ENCODE results near the gene ATP1A3. TPM values are rescaled to one million over a fixed set of nuclear protein-coding genes. Genes with fewer than 3 reads are reported as not detected.

The ATP1A3 gene
- total RNA-seq, 2 donors from 2014 or later = 2.2 to 4.9 TPM

DNA sequence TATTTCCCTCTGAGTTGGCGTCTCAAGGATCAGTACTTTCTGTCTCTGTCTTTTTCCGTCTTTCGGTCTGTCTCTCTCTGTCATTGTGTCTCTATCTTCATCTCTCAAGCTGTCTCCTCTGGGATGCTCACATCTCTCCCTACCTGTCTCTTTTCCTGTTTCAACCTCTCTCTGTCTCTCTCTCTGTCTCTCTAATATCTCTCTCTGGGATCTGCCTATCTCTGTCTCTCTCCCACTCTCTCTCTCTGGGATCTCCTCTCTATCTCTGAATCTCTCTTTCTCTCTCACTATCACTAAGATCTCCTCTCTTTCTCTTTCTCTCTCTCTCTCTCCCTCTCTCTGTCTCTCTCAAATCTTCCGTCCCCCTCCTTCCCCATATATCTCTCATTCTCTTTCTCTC is 4.0 kb downstream of the ATP1A3 start:
- H3K36me3 Mint-ChIP-seq (ENCODE audit: low read depth) = peaks cover 9% of the 10 kb centered on the region
- ATAC-seq (no peak), DNase-seq (no peak)
- peaks cover 11% of the 10 kb centered on the region for H3K4me1 Mint-ChIP-seq
- no peak overlapping the region for H3K4me3 Mint-ChIP-seq
- no peak overlapping the region for H3K27ac Mint-ChIP-seq
- H3K9me3 ChIP-seq (ENCODE audit: control insufficient read depth, low read length, poor library complexity, severe bottlenecking) = no peaks in the 10 kb centered on the region
- H3K27me3 Mint-ChIP-seq = peaks cover 4% of the 10 kb centered on the region

DNA sequence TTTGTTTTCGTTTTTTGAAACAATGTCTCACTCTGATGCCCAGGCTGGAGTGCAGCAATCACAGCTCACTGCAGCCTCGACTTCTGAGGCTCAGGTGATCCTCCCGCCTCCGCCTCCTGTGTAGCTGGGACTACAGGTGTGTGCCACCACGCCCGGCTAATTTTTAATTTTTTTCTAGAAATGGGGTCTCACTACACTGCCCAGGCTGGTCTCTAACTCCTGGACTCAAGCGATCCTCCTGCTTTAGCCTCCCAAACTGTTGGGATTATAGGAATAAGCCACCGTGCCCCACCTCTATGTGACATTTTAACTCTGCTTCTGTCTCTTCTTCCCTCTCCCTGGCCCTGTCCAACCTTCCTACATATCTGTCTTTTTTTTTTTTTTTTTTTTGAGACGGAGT is 5.1 kb downstream of the ATP1A3 start:
- Mint-ChIP-seq H3K4me1 (peaks cover 9% of the 10 kb centered on the region), H3K27ac (no peak overlapping the region), H3K4me3 (no peak overlapping the region), H3K27me3 (no peaks in the 10 kb centered on the region), H3K36me3 (ENCODE audit: low read depth) (peaks cover 6% of the 10 kb centered on the region)
- ATAC-seq = no peak
- DNase-seq = no peak
- no peaks in the 10 kb centered on the region for H3K9me3 ChIP-seq (ENCODE audit: control insufficient read depth, low read length, poor library complexity, severe bottlenecking)

DNA sequence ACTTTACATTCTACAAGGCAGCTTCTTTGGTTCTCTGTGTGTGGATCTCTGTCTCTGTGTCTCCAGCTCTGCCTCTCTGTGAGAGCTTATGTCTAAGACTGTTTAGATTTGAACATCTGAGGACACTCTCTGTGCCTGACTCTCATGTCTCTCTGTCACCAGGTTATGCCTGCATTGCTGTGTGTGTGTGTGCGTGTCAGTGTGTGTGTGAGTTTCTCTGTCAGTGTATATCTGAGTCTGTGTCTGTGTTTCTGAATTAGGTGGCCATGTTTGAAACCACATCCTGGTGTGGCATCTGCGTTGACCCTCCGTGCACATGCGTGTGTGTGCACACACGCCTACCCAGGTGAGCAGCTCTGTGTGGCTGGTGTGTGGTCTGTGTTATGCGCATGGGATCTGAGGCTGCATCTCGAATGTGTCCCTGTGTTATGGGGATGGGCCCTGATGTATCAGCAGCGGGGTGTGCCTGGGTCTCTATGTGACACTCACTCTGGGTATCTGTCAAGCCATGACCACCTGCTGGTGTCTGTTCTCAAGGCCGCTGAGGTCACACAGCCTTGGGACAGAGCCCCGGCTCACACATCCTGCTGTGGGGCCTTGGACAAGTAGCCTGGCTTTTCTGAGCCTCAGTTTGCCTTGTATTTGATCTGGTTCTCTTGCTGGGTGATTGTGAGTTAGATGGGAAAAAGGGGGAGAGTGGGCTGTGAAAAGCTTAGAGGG is 6.7 kb downstream of the ATP1A3 start:
- no peak overlapping the region for H3K27ac Mint-ChIP-seq
- no peaks in the 10 kb centered on the region for H3K4me1 Mint-ChIP-seq
- peaks cover 3% of the 10 kb centered on the region for H3K36me3 Mint-ChIP-seq (ENCODE audit: low read depth)
- no peak overlapping the region for H3K4me3 Mint-ChIP-seq
- ATAC-seq (no peak), DNase-seq (no peak)
- H3K27me3 Mint-ChIP-seq = no peaks in the 10 kb centered on the region
- no peaks in the 10 kb centered on the region for H3K9me3 ChIP-seq (ENCODE audit: control insufficient read depth, low read length, poor library complexity, severe bottlenecking)

DNA sequence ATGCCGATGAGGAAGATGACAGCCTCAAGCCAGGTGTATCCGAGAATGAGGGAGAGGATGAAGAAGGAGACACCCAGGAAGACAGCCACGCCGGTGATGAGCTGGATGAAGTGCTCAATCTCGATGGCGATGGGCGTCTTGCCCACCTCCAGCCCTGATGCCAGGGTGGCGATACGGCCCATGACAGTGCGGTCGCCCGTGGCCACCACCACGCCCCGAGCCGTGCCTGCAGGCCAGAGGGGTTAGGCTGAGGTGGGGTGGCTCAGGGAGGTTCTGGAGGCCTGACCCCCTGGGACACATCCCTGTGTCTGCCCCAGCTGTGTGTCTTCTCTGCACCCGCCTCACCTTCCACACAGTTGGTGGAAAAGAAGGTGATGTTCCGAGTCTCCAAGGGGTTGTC is 9.1 kb downstream of the ATP1A3 start:
- H3K27me3 Mint-ChIP-seq = no peaks in the 10 kb centered on the region
- H3K27ac Mint-ChIP-seq = no peak overlapping the region
- H3K4me3 Mint-ChIP-seq = no peak overlapping the region
- no peaks in the 10 kb centered on the region for H3K9me3 ChIP-seq (ENCODE audit: control insufficient read depth, low read length, poor library complexity, severe bottlenecking)
- peaks cover 3% of the 10 kb centered on the region for H3K36me3 Mint-ChIP-seq (ENCODE audit: low read depth)
- DNase-seq = no peak
- ATAC-seq = no peak
- peaks cover 1% of the 10 kb centered on the region for H3K4me1 Mint-ChIP-seq

DNA sequence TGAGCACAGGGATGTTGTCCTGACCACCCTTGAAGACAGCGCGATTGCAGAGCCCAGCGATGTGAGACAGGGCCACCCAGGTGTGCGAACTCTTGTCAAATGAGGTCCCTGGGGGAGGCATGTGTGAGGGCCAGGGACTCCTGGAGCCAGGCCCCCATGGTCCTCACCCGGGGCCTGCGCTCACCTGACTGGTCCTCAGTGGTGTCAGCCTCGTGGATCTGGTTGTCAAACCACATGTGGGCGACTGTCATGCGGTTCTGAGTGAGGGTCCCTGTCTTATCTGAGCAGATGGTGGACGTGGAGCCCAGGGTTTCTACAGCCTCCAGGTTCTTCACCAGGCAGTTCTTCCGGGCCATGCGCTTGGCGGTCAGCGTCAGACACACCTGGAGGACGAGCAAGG is 12.3 kb downstream of the ATP1A3 start:
- H3K4me3 Mint-ChIP-seq = no peak overlapping the region
- no peaks in the 10 kb centered on the region for H3K27me3 Mint-ChIP-seq
- no peak overlapping the region for H3K27ac Mint-ChIP-seq
- ATAC-seq (no peak), DNase-seq (no peak)
- peaks cover 2% of the 10 kb centered on the region for H3K36me3 Mint-ChIP-seq (ENCODE audit: low read depth)
- peaks cover 3% of the 10 kb centered on the region for H3K4me1 Mint-ChIP-seq
- no peaks in the 10 kb centered on the region for H3K9me3 ChIP-seq (ENCODE audit: control insufficient read depth, low read length, poor library complexity, severe bottlenecking)

DNA sequence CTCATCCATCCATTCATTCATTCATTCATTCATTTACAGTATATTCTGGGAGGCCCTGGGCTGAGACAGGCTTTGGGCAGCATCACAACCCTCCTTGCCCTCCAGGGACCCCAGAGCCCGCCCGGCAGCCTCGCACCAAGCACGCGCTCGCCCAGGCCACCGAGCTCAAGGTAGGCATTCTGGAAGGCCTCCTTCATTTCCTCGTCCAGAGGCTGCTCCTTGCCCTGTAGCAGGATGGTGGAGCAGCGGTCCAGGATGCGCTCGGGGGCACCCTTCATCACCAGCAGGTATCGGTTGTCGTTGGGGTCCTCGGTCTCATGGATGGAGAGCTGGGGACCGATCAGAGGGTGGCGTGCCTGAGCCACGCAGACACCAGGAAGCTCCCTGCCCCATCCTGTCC is 15.6 kb downstream of the ATP1A3 start:
- H3K4me1 Mint-ChIP-seq = peaks cover 3% of the 10 kb centered on the region

DNA sequence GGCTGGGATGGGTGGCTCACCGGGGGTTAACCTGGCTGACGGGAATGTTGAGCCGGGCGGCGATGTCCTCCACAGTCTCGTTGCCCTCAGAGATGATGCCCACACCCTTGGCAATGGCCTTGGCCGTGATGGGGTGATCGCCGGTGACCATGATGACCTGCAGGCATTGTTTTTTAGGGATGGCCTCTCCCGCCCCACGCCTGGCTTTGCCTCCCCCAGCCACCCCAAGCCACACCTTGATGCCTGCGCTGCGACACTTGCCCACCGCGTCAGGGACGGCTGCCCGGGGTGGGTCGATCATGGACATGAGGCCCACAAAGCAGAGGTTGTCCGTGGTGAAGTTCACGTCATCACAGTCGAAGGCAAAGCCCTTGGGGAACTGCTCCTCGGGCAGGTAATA is 16.1 kb downstream of the ATP1A3 start:
- Mint-ChIP-seq H3K27me3 (no peaks in the 10 kb centered on the region), H3K36me3 (ENCODE audit: low read depth) (peaks cover 2% of the 10 kb centered on the region), H3K27ac (no peak overlapping the region), H3K4me1 (peaks cover 3% of the 10 kb centered on the region), H3K4me3 (no peak overlapping the region)
- ATAC-seq = no peak
- DNase-seq = no peak
- H3K9me3 ChIP-seq (ENCODE audit: control insufficient read depth, low read length, poor library complexity, severe bottlenecking) = no peaks in the 10 kb centered on the region

More for the DNA sequence above, 15.6 kb downstream of the ATP1A3 start:
- no peak for DNase-seq
- Mint-ChIP-seq H3K4me3 (no peak overlapping the region), H3K27ac (no peak overlapping the region), H3K27me3 (no peaks in the 10 kb centered on the region), H3K36me3 (ENCODE audit: low read depth) (peaks cover 2% of the 10 kb centered on the region)
- ATAC-seq = no peak
- no peaks in the 10 kb centered on the region for H3K9me3 ChIP-seq (ENCODE audit: control insufficient read depth, low read length, poor library complexity, severe bottlenecking)

DNA sequence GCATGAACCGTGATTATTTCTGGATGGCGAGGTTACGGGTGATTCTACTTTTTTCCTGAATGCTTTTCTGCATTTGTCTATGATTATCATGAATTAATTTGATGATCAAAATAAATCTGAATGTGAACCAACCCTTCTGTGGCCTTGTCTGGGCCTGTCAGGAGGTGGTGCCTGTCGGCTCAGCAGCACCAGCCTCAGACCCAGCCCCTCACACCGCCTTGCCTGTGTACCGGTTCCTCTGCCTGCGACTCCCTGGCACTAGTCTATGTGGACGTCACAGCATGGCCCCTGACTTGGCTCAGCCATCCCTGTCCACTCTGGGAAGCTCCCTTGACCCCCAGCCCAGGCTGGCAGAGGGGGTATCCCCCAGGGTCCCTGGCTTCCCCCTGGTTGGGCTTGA is 19.4 kb downstream of the ATP1A3 start:
- H3K4me3 Mint-ChIP-seq = no peak overlapping the region

DNA sequence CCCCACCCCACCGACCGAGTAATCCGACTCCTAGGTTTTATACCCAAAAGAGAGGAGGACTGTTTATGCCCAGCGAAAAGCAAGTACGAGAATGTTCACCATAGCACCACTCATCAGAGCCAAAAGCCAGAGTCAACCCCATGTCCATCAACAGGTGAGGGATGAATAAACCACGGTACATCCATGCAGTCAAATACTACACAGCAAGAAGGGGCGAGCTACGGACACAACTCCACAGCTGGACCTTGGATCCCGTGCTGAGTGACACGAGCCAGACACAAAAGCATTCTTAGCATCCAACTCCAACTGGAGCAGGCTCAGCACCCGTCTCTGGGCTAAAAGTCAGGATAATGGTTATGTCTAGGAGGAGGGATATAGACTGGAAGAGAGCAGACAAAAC is 22.7 kb downstream of the ATP1A3 start:
- no peaks in the 10 kb centered on the region for H3K9me3 ChIP-seq (ENCODE audit: control insufficient read depth, low read length, poor library complexity, severe bottlenecking)
- peaks cover 2% of the 10 kb centered on the region for H3K36me3 Mint-ChIP-seq (ENCODE audit: low read depth)
- H3K4me1 Mint-ChIP-seq = peaks cover 8% of the 10 kb centered on the region
- DNase-seq (no peak), ATAC-seq (no peak)
- H3K4me3 Mint-ChIP-seq = no peak overlapping the region
- H3K27ac Mint-ChIP-seq = no peak overlapping the region
- peaks cover 6% of the 10 kb centered on the region for H3K27me3 Mint-ChIP-seq

More for the DNA sequence above, 19.4 kb downstream of the ATP1A3 start:
- no peaks in the 10 kb centered on the region for H3K27me3 Mint-ChIP-seq
- H3K4me1 Mint-ChIP-seq = no peaks in the 10 kb centered on the region
- peaks cover 2% of the 10 kb centered on the region for H3K36me3 Mint-ChIP-seq (ENCODE audit: low read depth)
- H3K27ac Mint-ChIP-seq = no peak overlapping the region
- H3K9me3 ChIP-seq (ENCODE audit: control insufficient read depth, low read length, poor library complexity, severe bottlenecking) = no peaks in the 10 kb centered on the region
- DNase-seq (no peak), ATAC-seq (no peak)

DNA sequence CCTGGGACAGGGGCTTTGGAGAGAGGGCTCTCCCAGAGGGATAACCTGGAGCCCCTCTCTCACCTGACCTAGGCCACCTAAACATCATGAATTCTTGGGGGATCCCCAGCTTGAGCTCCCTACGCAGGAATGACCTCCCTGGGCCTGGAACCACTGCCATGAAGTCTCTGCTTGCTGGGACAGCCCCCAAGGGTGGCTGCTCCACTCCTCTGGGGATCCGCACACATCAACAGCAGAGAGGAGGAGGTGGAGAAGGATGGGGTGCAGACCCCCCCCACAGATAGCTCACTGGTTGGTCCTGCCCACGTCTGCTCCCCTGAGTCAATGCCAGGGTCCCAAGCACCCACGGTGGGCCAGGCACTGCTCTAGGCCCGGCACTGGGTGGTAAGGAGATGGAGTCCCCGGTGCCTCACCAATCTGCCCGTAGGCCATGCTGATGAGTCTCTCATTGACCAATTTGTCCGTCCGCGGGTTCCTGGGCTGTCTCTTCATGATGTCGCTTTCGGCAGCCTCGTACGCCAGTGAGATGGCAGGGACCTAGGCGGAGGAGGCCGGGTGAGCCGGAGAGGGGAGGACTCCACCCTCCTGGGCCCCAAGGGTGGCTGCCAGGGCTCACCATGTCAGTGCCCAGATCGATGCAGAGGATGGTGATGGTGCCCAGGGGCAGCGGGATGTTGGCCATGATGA is 24.1 kb downstream of the ATP1A3 start:
- Mint-ChIP-seq H3K4me1 (peaks cover 9% of the 10 kb centered on the region), H3K27me3 (peaks cover 10% of the 10 kb centered on the region), H3K27ac (no peak overlapping the region), H3K36me3 (ENCODE audit: low read depth) (peaks cover 2% of the 10 kb centered on the region), H3K4me3 (no peak overlapping the region)
- no peak for DNase-seq
- no peaks in the 10 kb centered on the region for H3K9me3 ChIP-seq (ENCODE audit: control insufficient read depth, low read length, poor library complexity, severe bottlenecking)
- ATAC-seq = no peak

DNA sequence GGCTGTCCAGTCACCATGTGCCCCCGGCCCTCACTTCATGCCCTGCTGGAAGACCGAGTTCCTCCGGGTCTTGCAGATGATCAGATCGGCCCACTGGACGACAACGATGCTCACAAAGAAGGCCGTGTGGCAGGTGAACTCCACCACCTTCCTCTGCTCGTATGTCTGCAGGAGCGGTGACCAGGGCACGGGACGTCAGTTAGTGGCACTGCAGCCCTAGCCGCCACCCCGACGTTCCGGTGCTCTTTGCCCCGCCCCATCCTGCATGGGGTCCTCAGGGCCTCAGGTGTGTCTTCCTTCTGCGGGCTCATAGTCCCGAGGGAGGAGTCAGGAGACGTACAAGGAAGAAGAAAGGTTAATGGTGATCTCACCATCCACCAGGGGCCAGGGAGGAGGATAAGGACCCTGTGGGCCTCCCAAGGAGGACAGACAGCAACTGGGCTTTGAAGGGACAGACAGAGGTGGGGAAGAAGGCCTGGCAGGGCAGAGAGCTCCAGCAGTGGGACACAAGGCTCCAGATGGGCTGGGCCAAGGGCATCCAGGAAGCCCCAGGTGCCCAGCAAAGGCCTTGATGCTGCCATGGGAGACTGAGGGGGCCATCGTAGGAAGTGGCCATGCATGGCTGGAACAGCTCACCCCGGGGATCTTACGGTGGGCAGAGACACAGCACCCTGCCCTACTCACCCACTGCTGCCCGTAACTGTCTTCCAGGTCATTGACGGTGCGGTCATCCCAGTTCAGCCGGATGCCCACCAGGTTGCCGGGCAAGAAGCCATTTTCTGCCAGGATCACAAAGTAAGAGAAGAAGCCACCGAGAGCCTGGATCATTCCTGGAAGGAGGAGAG is 25.1 kb downstream of the ATP1A3 start:
- peaks cover 9% of the 10 kb centered on the region for H3K4me1 Mint-ChIP-seq
- H3K9me3 ChIP-seq (ENCODE audit: control insufficient read depth, low read length, poor library complexity, severe bottlenecking) = no peaks in the 10 kb centered on the region
- H3K27me3 Mint-ChIP-seq = peaks cover 10% of the 10 kb centered on the region
- ATAC-seq (no peak), DNase-seq (no peak)
- peaks cover 2% of the 10 kb centered on the region for H3K36me3 Mint-ChIP-seq (ENCODE audit: low read depth)
- H3K27ac Mint-ChIP-seq = no peak overlapping the region
- H3K4me3 Mint-ChIP-seq = no peak overlapping the region

DNA sequence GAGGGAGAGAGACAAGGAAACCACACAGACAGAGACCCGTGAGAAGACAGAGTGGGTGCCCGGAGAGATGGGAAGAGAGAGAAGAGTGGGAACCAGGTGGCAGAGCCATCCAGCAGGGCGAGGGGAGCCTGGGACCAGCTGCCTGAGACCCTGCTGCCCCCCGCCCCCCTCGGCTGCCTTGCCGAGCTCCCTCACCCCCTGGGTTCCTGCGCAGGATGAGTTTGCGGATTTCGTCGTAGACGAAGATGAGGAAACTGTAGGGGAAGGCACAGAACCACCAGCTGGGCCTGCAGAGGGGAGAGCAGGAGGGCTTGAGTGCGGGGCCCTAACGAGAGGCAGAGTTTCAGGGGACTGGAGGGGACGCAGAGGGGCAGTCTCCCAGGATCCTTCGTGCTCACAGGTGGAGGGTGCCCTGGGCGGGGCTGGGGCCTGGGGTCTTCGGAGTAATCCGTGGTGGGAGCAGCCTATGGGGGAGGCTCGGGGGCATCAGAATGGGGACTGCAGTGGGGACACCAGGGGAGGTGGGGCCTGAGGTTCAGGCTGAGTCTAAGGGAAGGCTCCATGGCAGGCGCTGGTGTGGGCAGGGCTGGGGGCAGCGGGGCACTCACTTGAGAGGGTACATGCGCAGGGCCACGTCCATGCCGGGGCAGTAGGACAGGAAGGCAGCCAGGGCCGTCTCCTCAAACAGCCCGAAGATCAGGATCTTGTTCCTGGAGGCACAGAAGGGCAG is 26.8 kb downstream of the ATP1A3 start:
- peak overlapping the region; percentile 39 for H3K27ac Mint-ChIP-seq
- peaks cover 9% of the 10 kb centered on the region for H3K4me1 Mint-ChIP-seq

DNA sequence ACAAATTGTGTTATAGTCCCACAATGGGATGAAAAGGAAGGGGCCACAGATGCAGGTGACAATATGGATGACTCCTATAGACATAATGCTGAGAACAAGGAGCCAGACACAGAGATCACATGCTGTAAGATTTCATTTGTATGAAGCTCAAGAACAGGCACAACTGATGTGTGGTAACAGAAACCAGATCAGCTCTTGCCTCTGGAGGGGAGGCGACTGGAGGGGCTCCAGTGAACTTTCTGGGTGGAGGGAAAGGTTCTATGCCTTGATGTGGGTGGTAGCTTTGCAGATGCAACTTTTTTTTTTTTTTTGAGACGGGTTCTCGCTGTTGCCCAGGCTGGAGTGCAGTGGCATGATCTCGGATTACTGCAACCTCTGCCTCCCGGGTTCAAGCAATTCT is 28.9 kb downstream of the ATP1A3 start:
- ATAC-seq (no peak), DNase-seq (no peak)
- peaks cover 9% of the 10 kb centered on the region for H3K4me1 Mint-ChIP-seq
- no peaks in the 10 kb centered on the region for H3K9me3 ChIP-seq (ENCODE audit: control insufficient read depth, low read length, poor library complexity, severe bottlenecking)
- peaks cover 2% of the 10 kb centered on the region for H3K36me3 Mint-ChIP-seq (ENCODE audit: low read depth)
- H3K27ac Mint-ChIP-seq = no peak overlapping the region
- no peak overlapping the region for H3K4me3 Mint-ChIP-seq
- peaks cover 10% of the 10 kb centered on the region for H3K27me3 Mint-ChIP-seq

More for the DNA sequence above, 26.8 kb downstream of the ATP1A3 start:
- ATAC-seq = no peak
- Mint-ChIP-seq H3K27me3 (peaks cover 10% of the 10 kb centered on the region), H3K4me3 (no peak overlapping the region), H3K36me3 (ENCODE audit: low read depth) (peaks cover 2% of the 10 kb centered on the region)
- DNase-seq = no peak
- H3K9me3 ChIP-seq (ENCODE audit: control insufficient read depth, low read length, poor library complexity, severe bottlenecking) = no peaks in the 10 kb centered on the region
